ENCODE measurements around the gene EXPH5. TPM values are rescaled to one million over a fixed set of nuclear protein-coding genes. Genes with fewer than 3 reads are reported as not detected.

EXPH5 gene
- total and polyA plus RNA-seq, 2 donors (not counting 1 experiment from before 2014, with no cell fraction given) = 0.12 to 0.37 TPM

GRCh38 chr11:108618529-108618928, 25.0 kb upstream of the EXPH5 start:
- Histone ChIP-seq H3K4me3 (ENCODE audit: control extremely low read depth in 1 of 5, extremely low read depth in 1 of 5, insufficient read depth in 1 of 5, low read depth in 2 of 5, low read length in 4 of 5) (no peak overlapping the region), H3K36me3 (replicated peaks in 1 of 2; ENCODE audit: control extremely low read depth in 1 of 2, control insufficient read depth in 1 of 2, extremely low read depth in 1 of 2, insufficient read depth in 2 of 2, low read length in 1 of 2) (no peaks in the 10 kb centered on the region), H3K27me3 (replicated peaks in 1 of 4; ENCODE audit: control extremely low read depth in 1 of 4, control insufficient read depth in 3 of 4, insufficient read depth in 4 of 4, low read length in 3 of 4) (peaks cover 0 to 7% (median 0%) of the 10 kb centered on the region in 4 experiments), H3K9ac (ENCODE audit: low read length) (no peak overlapping the region), H3K4me2 (replicated peaks; ENCODE audit: low read depth, low read length, poor library complexity, severe bottlenecking) (no peak overlapping the region), H2AFZ (ENCODE audit: insufficient read depth, low read depth, low read length, poor library complexity, severe bottlenecking) (no peak overlapping the region), H3K79me2 (ENCODE audit: control insufficient read depth, insufficient read depth, low read length) (no peaks in the 10 kb centered on the region), H3K27ac (ENCODE audit: low read length in 2 of 2) (no peak overlapping the region), H3K9me3 (ENCODE audit: control extremely low read depth in 1 of 3, control insufficient read depth in 2 of 3, insufficient read depth in 1 of 3, low read length in 2 of 3) (no peaks in the 10 kb centered on the region), H4K20me1 (ENCODE audit: control insufficient read depth, insufficient read depth, low read length, poor library complexity, severe bottlenecking) (no peaks in the 10 kb centered on the region), H3K4me1 (ENCODE audit: control insufficient read depth in 2 of 2, insufficient read depth in 2 of 2, low read length in 2 of 2) (no peaks in the 10 kb centered on the region)
- CTCF ChIA-PET = no interaction called here
- DNase-seq (no peak), ATAC-seq (ENCODE audit: low read depth) (no peak)
- no CpG with 5 or more reads among the region's 1 CpG for whole genome bisulfite sequencing (ENCODE audit: insufficient coverage)
- POLR2A ChIA-PET = no interaction called here
- intact Hi-C loops (cut with micrococcal nuclease) = no loop called here
- Mint-ChIP-seq H3K9me3 (ENCODE audit: insufficient read depth) (no peaks in the 10 kb centered on the region), H3K4me1 (no peaks in the 10 kb centered on the region), H3K27me3 (peaks cover 45% of the 10 kb centered on the region), H3K27ac (no peak overlapping the region), H3K4me3 (no peak overlapping the region)
- TF ChIP-seq EZH2 (IDR thresholded peaks at IDR 0.05; ENCODE audit: borderline replicate concordance, insufficient read depth, low read depth, low read length, poor library complexity, severe bottlenecking) (no peak), CTCF (IDR thresholded peaks at IDR 0.05) (no peak)

DNA sequence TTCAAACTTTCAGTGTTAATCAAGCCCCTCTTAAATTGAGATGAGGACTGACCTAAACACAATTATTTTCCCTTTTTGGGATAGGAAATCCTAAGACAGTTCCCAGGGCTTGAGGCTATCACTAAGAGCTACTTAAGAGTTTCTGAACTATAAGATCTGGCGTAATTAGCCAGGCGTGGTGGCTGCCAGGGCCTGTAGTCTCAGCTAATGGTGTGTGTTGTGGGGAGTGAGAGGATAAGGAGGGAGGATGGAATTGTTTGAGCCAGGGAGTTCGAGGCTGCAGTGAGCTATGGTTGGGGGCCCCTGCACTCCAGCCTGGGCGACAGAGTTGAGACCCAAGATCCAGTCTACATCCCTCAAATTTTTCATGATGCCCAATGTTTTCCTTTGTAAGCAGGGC, 23.5 kb upstream of the EXPH5 start:
- DNase-seq (no peak), ATAC-seq (ENCODE audit: low read depth) (no peak)
- TF ChIP-seq EZH2 (IDR thresholded peaks at IDR 0.05; ENCODE audit: borderline replicate concordance, insufficient read depth, low read depth, low read length, poor library complexity, severe bottlenecking) (no peak), CTCF (IDR thresholded peaks at IDR 0.05) (no peak)
- Mint-ChIP-seq H3K4me1 (no peaks in the 10 kb centered on the region), H3K4me3 (no peak overlapping the region), H3K27ac (no peak overlapping the region), H3K27me3 (peaks cover 43% of the 10 kb centered on the region), H3K9me3 (ENCODE audit: insufficient read depth) (no peaks in the 10 kb centered on the region)
- Histone ChIP-seq H2AFZ (ENCODE audit: insufficient read depth, low read depth, low read length, poor library complexity, severe bottlenecking) (no peak overlapping the region), H3K4me3 (ENCODE audit: control extremely low read depth in 1 of 5, extremely low read depth in 1 of 5, insufficient read depth in 1 of 5, low read depth in 2 of 5, low read length in 4 of 5) (no peak overlapping the region), H3K27me3 (replicated peaks in 1 of 4; ENCODE audit: control extremely low read depth in 1 of 4, control insufficient read depth in 3 of 4, insufficient read depth in 4 of 4, low read length in 3 of 4) (peaks cover 0 to 7% (median 0%) of the 10 kb centered on the region in 4 experiments), H3K36me3 (replicated peaks in 1 of 2; ENCODE audit: control extremely low read depth in 1 of 2, control insufficient read depth in 1 of 2, extremely low read depth in 1 of 2, insufficient read depth in 2 of 2, low read length in 1 of 2) (no peaks in the 10 kb centered on the region), H4K20me1 (ENCODE audit: control insufficient read depth, insufficient read depth, low read length, poor library complexity, severe bottlenecking) (no peaks in the 10 kb centered on the region), H3K79me2 (ENCODE audit: control insufficient read depth, insufficient read depth, low read length) (no peaks in the 10 kb centered on the region), H3K4me2 (replicated peaks; ENCODE audit: low read depth, low read length, poor library complexity, severe bottlenecking) (no peak overlapping the region), H3K9ac (ENCODE audit: low read length) (no peak overlapping the region), H3K27ac (ENCODE audit: low read length in 2 of 2) (no peak overlapping the region), H3K9me3 (ENCODE audit: control extremely low read depth in 1 of 3, control insufficient read depth in 2 of 3, insufficient read depth in 1 of 3, low read length in 2 of 3) (no peaks in the 10 kb centered on the region), H3K4me1 (ENCODE audit: control insufficient read depth in 2 of 2, insufficient read depth in 2 of 2, low read length in 2 of 2) (no peaks in the 10 kb centered on the region)
- POLR2A ChIA-PET = no interaction called here
- WGBS (ENCODE audit: insufficient coverage) = 96% methylated on average over 4 of the region's 4 CpGs
- CTCF ChIA-PET = no interaction called here
- intact Hi-C loops (cut with micrococcal nuclease) = no loop called here
